ENCODE measurements around the gene ITGAV.

DNA sequence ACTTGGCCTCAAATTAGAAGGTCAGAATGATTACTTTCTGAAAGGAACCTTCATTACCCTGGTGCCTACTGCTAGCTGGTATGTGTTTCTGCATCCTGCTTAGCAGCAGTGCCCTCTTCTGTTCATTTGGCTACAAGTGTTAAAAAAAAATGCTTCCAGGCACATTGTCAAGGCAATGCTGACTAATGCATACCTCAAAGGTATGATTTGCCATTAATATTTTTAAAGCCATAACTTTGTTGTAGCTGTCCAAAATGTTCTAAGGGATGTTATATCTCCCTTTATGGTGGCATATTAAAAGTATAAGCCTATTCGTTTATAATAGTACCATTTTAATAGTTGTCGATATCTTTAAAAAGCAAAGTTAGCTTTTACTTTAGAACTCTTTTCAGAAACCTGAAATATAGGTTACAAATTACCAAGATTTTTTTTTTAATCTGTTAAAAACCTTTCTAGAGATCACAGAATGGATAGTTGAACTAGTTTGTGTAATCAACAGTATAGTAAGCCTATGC lies 52.0 kb downstream of the ITGAV start:
- TF ChIP-seq, protein P1, sequence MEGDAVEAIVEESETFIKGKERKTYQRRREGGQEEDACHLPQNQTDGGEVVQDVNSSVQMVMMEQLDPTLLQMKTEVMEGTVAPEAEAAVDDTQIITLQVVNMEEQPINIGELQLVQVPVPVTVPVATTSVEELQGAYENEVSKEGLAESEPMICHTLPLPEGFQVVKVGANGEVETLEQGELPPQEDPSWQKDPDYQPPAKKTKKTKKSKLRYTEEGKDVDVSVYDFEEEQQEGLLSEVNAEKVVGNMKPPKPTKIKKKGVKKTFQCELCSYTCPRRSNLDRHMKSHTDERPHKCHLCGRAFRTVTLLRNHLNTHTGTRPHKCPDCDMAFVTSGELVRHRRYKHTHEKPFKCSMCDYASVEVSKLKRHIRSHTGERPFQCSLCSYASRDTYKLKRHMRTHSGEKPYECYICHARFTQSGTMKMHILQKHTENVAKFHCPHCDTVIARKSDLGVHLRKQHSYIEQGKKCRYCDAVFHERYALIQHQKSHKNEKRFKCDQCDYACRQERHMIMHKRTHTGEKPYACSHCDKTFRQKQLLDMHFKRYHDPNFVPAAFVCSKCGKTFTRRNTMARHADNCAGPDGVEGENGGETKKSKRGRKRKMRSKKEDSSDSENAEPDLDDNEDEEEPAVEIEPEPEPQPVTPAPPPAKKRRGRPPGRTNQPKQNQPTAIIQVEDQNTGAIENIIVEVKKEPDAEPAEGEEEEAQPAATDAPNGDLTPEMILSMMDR (IDR thresholded peaks at IDR 0.05): peak; percentile 49 to 61 (median 57)
- TF ChIP-seq EP300 (IDR thresholded peaks at IDR 0.05): no peak
- TF ChIP-seq POLR2A (IDR thresholded peaks at IDR 0.05): no peak

All from ovary (tissue), 3 donors.